GM12878 (cell line): ENCODE results near the gene KNSTRN. TPM values are rescaled to one million over a fixed set of nuclear protein-coding genes. Genes with fewer than 3 reads are reported as not detected.
A peak's percentile ranks its signal among the peaks of the same experiment; 100 is the strongest.

ENCODE experiments used
- CBX3 ChIP-seq: fragments of 200-600 bp; sonication (generic); IDR thresholded peaks from 2 replicates; pipeline ENCODE4 v1.6.1; 2016; ENCODE audit warnings: low read depth, borderline replicate concordance
- CEBPB ChIP-seq, 2 experiments: fragments of 150-350 bp in 1 of 2; IDR thresholded peaks; 2 replicates each; pipeline ENCODE4 v1.6.1; 2012 to 2014; ENCODE audit warnings: low read depth in 2 of 2, low read length in 2 of 2, borderline replicate concordance in 1 of 2, inconsistent platforms in 1 of 2
- CHD2 ChIP-seq: IDR thresholded peaks from 2 replicates; pipeline ENCODE4 v1.6.1; 2011; ENCODE audit warnings: low read depth, low read length, improper control_type of control experiment, borderline replicate concordance
- EED ChIP-seq: sonication (generic); IDR thresholded peaks from 2 replicates; pipeline ENCODE4 v1.6.1; 2016; ENCODE audit warnings: antibody characterized with exemption, low read depth
- JUNB ChIP-seq: IDR thresholded peaks from 2 replicates; pipeline ENCODE4 v1.6.1; 2016; ENCODE audit warnings: antibody characterized with exemption, mild to moderate bottlenecking
- PKNOX1 ChIP-seq: fragments of 450-650 bp; IDR thresholded peaks from 2 replicates; pipeline ENCODE4 v1.6.1; 2016; ENCODE audit warnings: mild to moderate bottlenecking
- PRDM15 ChIP-seq: fragments of 450-650 bp; formaldehyde crosslinking; IDR thresholded peaks from 2 replicates; pipeline ENCODE4 v1.4.0; 2020; ENCODE audit warnings: mild to moderate bottlenecking, moderate library complexity
- SP1 ChIP-seq: IDR thresholded peaks from one replicate; pipeline ENCODE4 v1.6.1; 2011; ENCODE audit warnings: low read depth, low read length
- ZNF207 ChIP-seq: fragments of 450-650 bp; IDR thresholded peaks from 2 replicates; pipeline ENCODE4 v1.6.1; 2014; ENCODE audit warnings: antibody characterized with exemption, mild to moderate bottlenecking, borderline replicate concordance
- ZNF217 ChIP-seq: fragments of 450-650 bp; IDR thresholded peaks from 2 replicates; pipeline ENCODE4 v1.6.1; 2017; ENCODE audit warnings: antibody characterized with exemption, mild to moderate bottlenecking
- ZNF24 ChIP-seq: fragments of 450-650 bp; IDR thresholded peaks from 2 replicates; pipeline ENCODE4 v1.6.1; 2017; ENCODE audit warnings: antibody characterized with exemption, mild to moderate bottlenecking
- polyA plus RNA-seq, 11 experiments: library from polyadenylated mRNA; depleted of rRNA in 4 of 11; unstranded in 6 of 11; stranded (reverse) in 5 of 11; fragments of >200 nt; fragmentation: Nextera tagmentation in 4 of 11; fragmentation: Illumina TruSeq in 1 of 11; extraction: Ambion mirVana in 4 of 11; extraction: Trizol in 1 of 11; gene quantifications; 1 replicate in 1 of 11; 2 replicates in 10 of 11; pipeline versions ENCODE4 v1.2.1 to v1.2.3, GENCODE V29; 2011 to 2016; ENCODE audit warnings: inconsistent platforms in 2 of 11, missing spikeins in 2 of 11, low read depth in 1 of 11
- total RNA-seq, 4 experiments: library from RNA; depleted of rRNA in 3 of 4; stranded (reverse); fragments of >200 nt in 3 of 4; fragmentation: Illumina TruSeq in 1 of 4; extraction: Trizol in 1 of 4; gene quantifications; 2 replicates each; pipeline versions ENCODE4 v1.2.1 to v1.2.3, GENCODE V29; 2013 to 2021

Gene KNSTRN
- total and polyA plus RNA-seq, 10 of the 15 experiments (the other 5 are each of a cell fraction or from before 2014, with no cell fraction given) = 30.3 to 72.1 (median 47.1) TPM

- no peak for TF ChIP-seq PRDM15 (CRISPR knock-in tag)
- TF ChIP-seq SP1 = no peak
- TF ChIP-seq CBX3 = no peak
- TF ChIP-seq ZNF217 = no peak
- TF ChIP-seq CEBPB (IDR thresholded peaks at IDR 0.05; ENCODE audit: borderline replicate concordance in 1 of 2, low read depth in 2 of 2, low read length in 2 of 2) = no peak
- TF ChIP-seq ZNF24 = no peak
- no peak for TF ChIP-seq EED
- TF ChIP-seq CHD2 = no peak
- peak; percentile 78; the same call in 1 of the 2 replicates for TF ChIP-seq ZNF207
- TF ChIP-seq PKNOX1 = peak; percentile 55
- no peak for TF ChIP-seq JUNB
These were observed at the start of gene KNSTRN (continued) for GRCh38 chr15:40382580-40383456.
